Left cardiac atrium (tissue), 4 donors: ENCODE results near the gene KIZ. TPM values are rescaled to one million over a fixed set of nuclear protein-coding genes. Genes with fewer than 3 reads are reported as not detected.

Source experiments
- ATAC-seq, 2 donors: fragments of 200-7000 bp; cut with Tn5 transposase; one replicate each; pipeline ENCODE4 v1.9.1; 2020; ENCODE audit warnings: mild to moderate bottlenecking in 2 of 2, moderate library complexity in 2 of 2
- DNase-seq: peaks from one replicate; pipeline ENCODE4 v3.0.0-alpha.2; 2020
- intact Hi-C, 2 donors: fragments of 100-400 bp; cut with DNase I; formaldehyde crosslinking; loops; one replicate each; pipeline versions ENCODE4 v1.14.1 to v1.15.1; 2022 to 2023
- total RNA-seq, 2 donors: library from RNA; stranded (reverse); fragmentation: NEBNext Ultra II Directional; extraction: Animal tissue kit (Norgen Biotek cat#: 25700); gene quantifications; one replicate each; pipeline ENCODE4 v1.2.1, GENCODE V29; 2021
- donor health status: DM: no; HTN: yes; CAD: no.
- donor health status: DM: no; HTN: yes; CAD: no; lungs with severe emphysema.
- donor health status: DM: yes; HTN: yes; CAD: no.
- donor health status: Dilated cardiomyopathy.

The KIZ gene
- total RNA-seq, 2 donors from 2014 or later = 15.1 to 25.4 TPM

DNA sequence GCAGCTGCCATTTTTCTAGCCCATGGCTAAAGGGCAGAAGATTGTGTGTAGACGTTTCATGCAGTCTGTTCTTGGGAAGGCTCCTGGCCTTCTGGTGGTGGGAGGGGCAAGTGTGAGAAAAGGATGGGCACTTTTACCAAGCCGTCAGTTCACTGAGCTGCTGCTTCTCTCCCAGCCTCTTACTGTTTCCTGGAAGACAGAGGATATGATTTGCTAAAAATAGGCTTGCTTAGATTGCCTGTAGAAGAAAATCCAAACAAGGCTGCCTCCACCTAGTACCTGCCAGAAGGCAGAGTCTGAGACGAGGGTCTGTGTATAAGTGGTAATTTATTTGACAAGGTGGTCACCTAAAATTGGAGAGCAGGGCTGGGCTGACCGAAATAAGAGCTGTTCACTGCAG lies 7.5 kb downstream of the KIZ start:
- DNase-seq (no peak), ATAC-seq (no peak)
- intact Hi-C loops = no loop called here

DNA sequence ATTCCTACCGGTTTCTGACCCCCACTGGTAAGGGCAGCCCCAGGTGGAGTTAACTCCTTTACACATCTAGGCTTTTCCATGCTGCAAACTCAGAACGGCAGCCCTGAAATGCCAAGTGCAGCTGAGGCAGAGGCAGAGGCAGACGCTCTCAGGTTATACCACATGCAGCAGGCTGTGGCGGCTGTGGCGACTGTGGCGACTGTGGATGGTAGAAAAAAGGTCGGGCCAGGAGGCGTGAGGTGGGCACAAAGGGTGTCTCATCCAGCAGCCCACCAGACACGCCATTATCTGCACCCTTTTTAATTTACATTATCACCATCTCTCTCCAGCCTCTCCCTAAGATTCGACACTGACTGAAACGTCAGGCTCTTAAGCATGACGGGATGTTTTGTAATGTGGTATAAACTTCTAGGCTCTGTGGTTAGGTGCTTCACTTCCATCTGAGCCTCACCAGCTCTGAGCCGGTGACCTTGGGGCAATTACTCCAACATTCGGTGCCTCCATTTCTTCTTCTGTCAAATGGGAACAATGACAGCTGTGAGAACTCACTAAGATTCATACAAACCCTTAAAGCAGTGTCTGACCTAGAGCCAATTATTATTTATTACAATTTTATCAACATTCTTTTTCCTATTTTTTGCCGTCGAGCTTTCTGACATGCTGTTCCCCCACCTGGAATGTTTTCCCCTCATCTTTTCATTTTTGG lies 8.2 kb downstream of the KIZ start:
- intact Hi-C loops = no loop called here
- no peak for ATAC-seq
- DNase-seq = no peak

DNA sequence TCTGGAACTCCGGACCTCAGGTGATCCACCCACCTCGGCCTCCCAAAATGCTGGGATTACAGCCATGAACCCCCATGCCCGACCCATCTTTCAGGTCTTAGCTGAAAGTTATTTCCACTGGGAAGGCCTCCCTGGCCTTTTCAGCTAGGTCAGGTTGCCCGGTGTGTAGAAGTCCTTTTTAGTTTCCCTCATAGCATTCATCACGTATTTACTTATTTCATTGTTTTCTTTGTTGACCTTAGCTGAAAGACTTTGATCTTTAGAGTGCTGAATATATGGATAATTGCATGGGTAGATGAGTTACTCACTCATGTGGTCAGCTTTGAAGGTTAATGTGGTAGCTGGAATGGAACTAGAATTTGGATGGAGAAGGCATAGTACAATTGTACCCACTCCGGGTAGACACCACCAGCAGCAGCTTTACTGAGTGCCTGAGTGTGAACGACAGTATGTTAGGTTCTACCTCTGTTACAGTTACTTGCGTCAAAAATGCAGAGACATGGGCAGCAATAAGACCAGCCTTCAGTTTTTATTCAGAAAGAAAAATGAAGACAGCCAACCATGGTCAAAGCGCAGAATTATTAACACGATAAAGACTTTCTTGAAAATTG lies 9.1 kb downstream of the KIZ start:
- intact Hi-C loops = no loop called here
- ATAC-seq = no peak
- DNase-seq = no peak

- no peak for DNase-seq
- intact Hi-C loops = no loop called here
Observed at GRCh38 chr20:21136015-21136732, 10.3 kb downstream of the KIZ start.

GRCh38 chr20:21137078-21137477 lies 11.2 kb downstream of the KIZ start:
- DNase-seq (no peak), ATAC-seq (no peak)
- intact Hi-C loops = no loop called here

More at GRCh38 chr20:21136015-21136732, 10.3 kb downstream of the KIZ start:
- no peak for ATAC-seq

GRCh38 chr20:21139881-21140566 lies 14.1 kb downstream of the KIZ start:
- intact Hi-C loops = loop anchor here in 1 of 2 donors (10.0 kb wide), 1 partner anchor 55 kb away; no protein-coding TSS in a partner anchor
- ATAC-seq (no peak), DNase-seq (no peak)

- intact Hi-C loops = loop anchor here in 1 of 2 donors (10.0 kb wide), 1 partner anchor 57 kb away; no protein-coding TSS in a partner anchor
- no peak for ATAC-seq
- DNase-seq = no peak
Observed at GRCh38 chr20:21141825-21142224, 15.9 kb downstream of the KIZ start.

DNA sequence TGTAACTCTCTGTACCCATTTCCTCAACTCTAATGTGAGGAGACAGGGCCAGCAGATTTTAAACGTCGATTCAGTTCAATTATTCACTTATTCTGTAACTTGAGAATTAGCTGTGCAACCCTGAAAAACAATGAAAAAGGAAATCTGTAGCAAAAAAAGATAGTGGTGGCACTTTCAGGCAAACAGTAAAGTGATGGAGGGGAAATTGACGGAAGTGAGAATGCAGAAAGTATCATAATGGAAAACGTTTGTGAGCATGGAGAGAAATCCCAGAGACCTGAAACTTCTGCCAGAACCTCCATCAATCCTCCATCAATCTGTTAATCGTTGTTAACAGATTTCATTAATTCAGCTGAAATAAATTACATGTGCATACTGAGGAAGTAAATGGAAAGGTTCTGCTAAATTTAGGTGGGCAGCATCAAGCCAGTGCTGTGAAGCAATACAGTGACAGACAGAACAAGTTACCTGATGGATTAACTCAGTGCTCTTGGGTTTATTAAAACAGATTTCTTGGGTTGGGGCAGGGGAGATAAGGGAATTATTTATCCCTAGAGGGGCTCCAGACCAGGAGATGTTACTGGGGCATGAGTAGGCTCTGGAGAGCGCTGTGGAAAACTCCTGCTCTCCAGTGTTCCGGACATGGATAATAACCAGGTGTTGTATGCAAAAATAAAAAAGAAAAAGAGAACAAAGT lies 17.5 kb downstream of the KIZ start:
- intact Hi-C loops = loop anchor here in 1 of 2 donors (10.0 kb wide), 1 partner anchor 59 kb away; no protein-coding TSS in a partner anchor
- no peak for DNase-seq
- no peak for ATAC-seq

DNA sequence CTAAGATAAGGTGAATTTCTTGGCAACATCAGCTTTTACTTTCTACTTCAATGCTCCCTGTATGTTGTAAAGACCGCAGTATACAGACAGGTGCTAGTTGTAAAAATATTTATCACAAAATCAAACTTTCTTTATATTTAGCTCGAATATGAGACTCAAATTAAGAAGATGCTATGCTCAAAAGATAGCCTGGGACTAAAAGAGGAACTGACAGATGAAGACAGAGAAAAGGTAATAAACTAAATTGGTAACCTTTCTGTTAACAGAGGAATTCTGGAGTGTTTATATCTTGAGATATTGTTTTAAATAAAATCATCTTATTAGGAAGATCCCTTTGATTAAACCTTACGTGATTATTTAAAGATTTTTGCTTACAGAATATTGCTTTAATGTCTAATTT lies 19.5 kb downstream of the KIZ start:
- DNase-seq (no peak), ATAC-seq (no peak)
- intact Hi-C loops = loop anchor here in 1 of 2 donors (10.0 kb wide), 1 partner anchor 61 kb away; no protein-coding TSS in a partner anchor

- no peak for DNase-seq
- no peak for ATAC-seq
- intact Hi-C loops = loop anchor here in 1 of 2 donors (10.0 kb wide), 1 partner anchor 61 kb away; no protein-coding TSS in a partner anchor
Observed at GRCh38 chr20:21146215-21146614, 20.3 kb downstream of the KIZ start.

DNA sequence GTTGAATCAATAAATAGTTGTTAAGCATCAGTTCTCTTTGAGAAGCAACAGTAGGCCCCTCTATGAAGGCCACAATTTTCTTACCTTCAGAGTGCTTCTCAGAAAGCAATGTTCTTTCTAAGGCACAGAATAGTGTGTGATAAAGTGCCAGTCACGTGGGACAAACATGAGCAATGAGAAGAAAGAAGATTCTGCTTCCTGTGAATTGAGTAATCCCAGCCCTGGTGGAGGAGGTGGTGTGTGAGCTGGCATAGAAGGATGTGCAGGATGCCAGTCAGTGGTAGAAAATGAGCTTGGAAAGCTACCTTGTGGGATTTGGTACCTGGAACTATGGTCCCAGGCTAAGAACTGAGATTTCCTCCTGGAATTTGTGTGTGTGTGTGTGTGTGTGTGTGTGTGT lies 21.7 kb downstream of the KIZ start:
- DNase-seq (no peak), ATAC-seq (no peak)
- intact Hi-C loops = loop anchor here in 1 of 2 donors (10.0 kb wide), 1 partner anchor 63 kb away; no protein-coding TSS in a partner anchor

- ATAC-seq = no peak
- no peak for DNase-seq
- intact Hi-C loops = loop anchor here in 1 of 2 donors (10.0 kb wide), 1 partner anchor 65 kb away; no protein-coding TSS in a partner anchor
Observed at GRCh38 chr20:21149344-21149743, 23.5 kb downstream of the KIZ start.

DNA sequence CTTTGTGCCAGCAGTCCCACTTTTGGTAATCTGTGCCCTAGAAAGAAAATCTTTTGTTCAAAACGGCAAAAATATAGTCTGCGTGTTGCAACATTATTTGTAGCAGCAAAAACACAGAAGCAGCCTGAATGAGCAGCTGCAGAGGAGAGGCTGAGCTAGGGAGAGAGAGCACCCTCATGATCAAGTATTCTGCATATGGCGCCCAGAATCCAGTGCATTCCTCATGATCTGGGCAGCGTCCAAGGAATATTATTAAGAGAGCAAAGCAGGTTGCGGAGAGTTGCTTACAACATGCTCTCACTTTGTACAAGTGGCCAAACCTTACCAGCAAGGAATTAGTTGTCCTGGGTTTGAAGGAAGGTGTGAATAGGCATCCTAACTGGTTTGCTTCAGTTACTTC lies 25.9 kb downstream of the KIZ start:
- DNase-seq = no peak
- intact Hi-C loops = no loop called here
- ATAC-seq = no peak

DNA sequence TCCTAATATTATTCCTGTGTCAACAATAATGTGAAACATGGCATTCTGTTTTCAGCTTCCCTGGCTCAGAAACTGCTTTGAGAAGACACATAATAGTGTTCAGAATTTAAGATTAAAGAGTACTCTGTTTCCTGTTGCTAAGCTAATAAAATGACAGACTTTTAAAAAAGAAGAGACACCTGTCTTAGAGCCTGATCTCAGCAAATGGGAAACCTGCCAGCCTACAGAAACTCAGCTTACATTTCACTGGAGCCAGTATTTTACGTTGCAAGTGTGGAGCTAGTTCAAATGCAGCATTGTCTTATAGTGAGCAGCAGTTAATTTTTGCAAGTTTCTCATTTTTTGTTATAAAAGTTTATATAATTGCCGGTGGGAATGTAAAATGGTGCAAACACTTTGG lies 28.8 kb downstream of the KIZ start:
- no peak for ATAC-seq
- no peak for DNase-seq
- intact Hi-C loops = no loop called here

- intact Hi-C loops = no loop called here
Observed at GRCh38 chr20:21155268-21155667, 29.4 kb downstream of the KIZ start.

GRCh38 chr20:21156266-21156665 lies 30.4 kb downstream of the KIZ start:
- no peak for ATAC-seq
- DNase-seq = no peak
- intact Hi-C loops = no loop called here

More at GRCh38 chr20:21155268-21155667, 29.4 kb downstream of the KIZ start:
- ATAC-seq (no peak), DNase-seq (no peak)

- intact Hi-C loops = no loop called here
- ATAC-seq = no peak
- no peak for DNase-seq
Observed at GRCh38 chr20:21157006-21157405, 31.1 kb downstream of the KIZ start.

- DNase-seq = no peak
- intact Hi-C loops = no loop called here
- no peak for ATAC-seq
Observed at GRCh38 chr20:21159658-21160380, 33.9 kb downstream of the KIZ start.
